Vagina (tissue), 2 donors: ENCODE measurements around the gene LMO3. TPM values are rescaled to one million over a fixed set of nuclear protein-coding genes. Genes with fewer than 3 reads are reported as not detected.
"Not testable (repeated sequence)": the region's sequence is repeated elsewhere in the genome, so short reads cannot be mapped to it uniquely, and the experiment has no call there.

Experiments
- DNase-seq, 2 donors: peaks; one replicate each; pipeline ENCODE4 v3.0.0-alpha.2; 2017; ENCODE audit errors: extremely low spot score in 2 of 2
- H3K27ac ChIP-seq: fragments of 200-600 bp; sonication (generic); one replicate; pipeline ENCODE4 v1.5.1; 2019
- H3K27me3 ChIP-seq: fragments of 200-600 bp; sonication (generic); one replicate; pipeline ENCODE4 v1.5.1; 2019
- H3K36me3 ChIP-seq, 2 donors: fragments of 200-600 bp; sonication (generic); one replicate each; pipeline ENCODE4 v1.5.1; 2017 to 2019
- H3K4me1 ChIP-seq: fragments of 200-600 bp; sonication (generic); one replicate; pipeline ENCODE4 v1.5.1; 2019
- H3K4me3 ChIP-seq, 2 donors: fragments of 200-600 bp; sonication (generic); 1 replicate in 1 of 2; 2 replicates in 1 of 2; pipeline ENCODE4 v1.5.1; 2016 to 2019
- H3K9me3 ChIP-seq: fragments of 200-600 bp; sonication (generic); one replicate; pipeline ENCODE4 v1.5.1; 2019
- CTCF ChIP-seq, 3 experiments: fragments of 450-650 bp in 2 of 3; fragments of 200-600 bp in 1 of 3; sonication (generic) in 1 of 3; IDR thresholded peaks; one replicate each; pipeline ENCODE4 v1.5.1; 2017 to 2019; ENCODE audit warnings: antibody characterized with exemption in 3 of 3, mild to moderate bottlenecking in 2 of 3, moderate library complexity in 2 of 3
- POLR2A ChIP-seq, 2 donors: fragments of 450-650 bp; IDR thresholded peaks; one replicate each; pipeline ENCODE4 v1.6.1; 2017; ENCODE audit warnings: antibody characterized with exemption in 2 of 2, mild to moderate bottlenecking in 2 of 2, moderate library complexity in 2 of 2
- POLR2AphosphoS5 ChIP-seq, 2 donors: sonication (generic); formaldehyde crosslinking; IDR thresholded peaks; one replicate each; pipeline ENCODE4 v1.9.0; 2017; ENCODE audit warnings: antibody characterized with exemption in 2 of 2, mild to moderate bottlenecking in 2 of 2, low read depth in 1 of 2; ENCODE audit not compliant: insufficient read depth in 1 of 2
- intact Hi-C: fragments of 100-400 bp; cut with DNase I; formaldehyde crosslinking; loops from one replicate; pipeline ENCODE4 v1.15.1; 2023
- total RNA-seq: library from RNA; depleted of rRNA; stranded (reverse); fragments of >200 nt; gene quantifications from one replicate; pipeline ENCODE4 v1.2.3, GENCODE V29; 2016

LMO3 gene
- total RNA-seq, 1 donor from 2014 or later: 73.7 TPM

- no peak overlapping the region for H3K27ac ChIP-seq
- intact Hi-C loops: no loop called here
- no peaks in the 10 kb centered on the region for H3K36me3 ChIP-seq
- H3K27me3 ChIP-seq: no peaks in the 10 kb centered on the region
- DNase-seq: no peak
- no peaks in the 10 kb centered on the region for H3K9me3 ChIP-seq
- TF ChIP-seq POLR2AphosphoS5 (IDR thresholded peaks at IDR 0.05; ENCODE audit: insufficient read depth in 1 of 2, low read depth in 1 of 2): no peak
- no peak for TF ChIP-seq CTCF (IDR thresholded peaks at IDR 0.05)
- no peak for TF ChIP-seq POLR2A (IDR thresholded peaks at IDR 0.05)
- no peaks in the 10 kb centered on the region for H3K4me1 ChIP-seq
- no peak overlapping the region for H3K4me3 ChIP-seq
These were observed 53.7 kb downstream of the LMO3 start for GRCh38 chr12:16552301-16552700.

GRCh38 chr12:16545836-16546235, 60.1 kb downstream of the LMO3 start:
- Histone ChIP-seq H3K36me3 (no peaks in the 10 kb centered on the region), H3K27me3 (no peaks in the 10 kb centered on the region), H3K4me1 (no peaks in the 10 kb centered on the region), H3K9me3 (no peaks in the 10 kb centered on the region), H3K27ac (no peak overlapping the region), H3K4me3 (no peak overlapping the region)
- no peak for DNase-seq
- TF ChIP-seq CTCF (IDR thresholded peaks at IDR 0.05) (no peak), POLR2AphosphoS5 (IDR thresholded peaks at IDR 0.05; ENCODE audit: insufficient read depth in 1 of 2, low read depth in 1 of 2) (no peak), POLR2A (IDR thresholded peaks at IDR 0.05) (no peak)
- intact Hi-C loops: no loop called here

GRCh38 chr12:16542586-16542985, 63.4 kb downstream of the LMO3 start:
- intact Hi-C loops: no loop called here
- no peak for DNase-seq
- no peak for TF ChIP-seq POLR2AphosphoS5 (IDR thresholded peaks at IDR 0.05; ENCODE audit: insufficient read depth in 1 of 2, low read depth in 1 of 2)
- no peak for TF ChIP-seq POLR2A (IDR thresholded peaks at IDR 0.05)
- TF ChIP-seq CTCF (IDR thresholded peaks at IDR 0.05): no peak
- no peak overlapping the region for H3K27ac ChIP-seq
- H3K9me3 ChIP-seq: no peaks in the 10 kb centered on the region
- no peak overlapping the region for H3K4me3 ChIP-seq
- no peaks in the 10 kb centered on the region for H3K27me3 ChIP-seq
- no peaks in the 10 kb centered on the region for H3K4me1 ChIP-seq
- H3K36me3 ChIP-seq: no peaks in the 10 kb centered on the region

- H3K27ac ChIP-seq, H3K9me3 ChIP-seq, H3K27me3 ChIP-seq, H3K4me1 ChIP-seq, DNase-seq, H3K36me3 ChIP-seq, H3K4me3 ChIP-seq, intact Hi-C loops: not testable (repeated sequence)
These were observed 68.3 kb downstream of the LMO3 start for GRCh38 chr12:16537652-16538051.

GRCh38 chr12:16531621-16532020, 74.3 kb downstream of the LMO3 start:
- H3K4me3 ChIP-seq: no peak overlapping the region
- no peaks in the 10 kb centered on the region for H3K9me3 ChIP-seq
- intact Hi-C loops: no loop called here
- TF ChIP-seq POLR2AphosphoS5 (IDR thresholded peaks at IDR 0.05; ENCODE audit: insufficient read depth in 1 of 2, low read depth in 1 of 2) (no peak), POLR2A (IDR thresholded peaks at IDR 0.05) (no peak), CTCF (IDR thresholded peaks at IDR 0.05) (no peak)
- DNase-seq: no peak
- no peaks in the 10 kb centered on the region for H3K4me1 ChIP-seq
- H3K36me3 ChIP-seq: no peaks in the 10 kb centered on the region
- no peak overlapping the region for H3K27ac ChIP-seq
- H3K27me3 ChIP-seq: no peaks in the 10 kb centered on the region
